ENCODE results near the gene KRTAP9-4.
"Not testable (repeated sequence)": the region's sequence is repeated elsewhere in the genome, so short reads cannot be mapped to it uniquely, and the experiment has no call there.

KRTAP9-4 gene

GRCh38 chr17:41249637-41250240 lies at the start of gene KRTAP9-4:
Gene KRTAP9-4, plus strand, starts transcription at chr17:41249687. Its CDS starts 34 bp downstream, at chr17:41249721.
- not testable (repeated sequence) for DNase-seq (ENCODE audit: low read depth in 2 of 2, low spot score in 1 of 2)

- no peak for DNase-seq (ENCODE audit: low read depth in 2 of 2, low spot score in 1 of 2)
These were observed 37.5 kb upstream of the KRTAP9-4 start for GRCh38 chr17:41211845-41212466.

GRCh38 chr17:41212524-41213169 lies 36.8 kb upstream of the KRTAP9-4 start:
- DNase-seq (ENCODE audit: low read depth in 2 of 2, low spot score in 1 of 2), result no peak

GRCh38 chr17:41215681-41216080 lies 33.8 kb upstream of the KRTAP9-4 start:
- no peak for DNase-seq (ENCODE audit: low read depth in 2 of 2, low spot score in 1 of 2)

GRCh38 chr17:41223821-41224220 lies 25.7 kb upstream of the KRTAP9-4 start:
- no peak for DNase-seq (ENCODE audit: low read depth in 2 of 2, low spot score in 1 of 2)

GRCh38 chr17:41226051-41226450 lies 23.4 kb upstream of the KRTAP9-4 start:
- DNase-seq (ENCODE audit: low read depth in 2 of 2, low spot score in 1 of 2), result no peak

- DNase-seq (ENCODE audit: low read depth in 2 of 2, low spot score in 1 of 2), result not testable (repeated sequence)
These were observed 22.8 kb upstream of the KRTAP9-4 start, which contains the start of gene KRTAP9-2 for GRCh38 chr17:41226598-41227095. Gene KRTAP9-2, plus strand, starts transcription at chr17:41226648. Its CDS starts 7 bp downstream, at chr17:41226655.

- DNase-seq (ENCODE audit: low read depth in 2 of 2, low spot score in 1 of 2), result no peak
These were observed 19.4 kb upstream of the KRTAP9-4 start for GRCh38 chr17:41230094-41230493.

- no peak for DNase-seq (ENCODE audit: low read depth in 2 of 2, low spot score in 1 of 2)
These were observed 17.8 kb upstream of the KRTAP9-4 start for GRCh38 chr17:41231731-41232130.

- DNase-seq (ENCODE audit: low read depth in 2 of 2, low spot score in 1 of 2), result not testable (repeated sequence)
These were observed 16.9 kb upstream of the KRTAP9-4 start, which contains the start of gene KRTAP9-3 for GRCh38 chr17:41232399-41233105. Gene KRTAP9-3, plus strand, starts transcription at chr17:41232449. Its CDS starts 53 bp downstream, at chr17:41232502.

GRCh38 chr17:41237116-41237515 lies 12.4 kb upstream of the KRTAP9-4 start:
- DNase-seq (ENCODE audit: low read depth in 2 of 2, low spot score in 1 of 2), result not testable (repeated sequence)

GRCh38 chr17:41237949-41238437 lies 11.5 kb upstream of the KRTAP9-4 start, which contains the start of gene KRTAP9-8:
Gene KRTAP9-8, plus strand, starts transcription at chr17:41237999. Its CDS starts 53 bp downstream, at chr17:41238052.
- not testable (repeated sequence) for DNase-seq (ENCODE audit: low read depth in 2 of 2, low spot score in 1 of 2)

- DNase-seq (ENCODE audit: low read depth in 2 of 2, low spot score in 1 of 2), result not testable (repeated sequence)
These were observed 2.3 kb upstream of the KRTAP9-4 start for GRCh38 chr17:41246995-41247787.

- DNase-seq (ENCODE audit: low read depth in 2 of 2, low spot score in 1 of 2), result no peak
These were observed 1.8 kb downstream of the KRTAP9-4 start for GRCh38 chr17:41251261-41251660.

- DNase-seq (ENCODE audit: low read depth in 2 of 2, low spot score in 1 of 2), result no peak
These were observed 5.4 kb downstream of the KRTAP9-4 start for GRCh38 chr17:41254861-41255260.

- DNase-seq (ENCODE audit: low read depth in 2 of 2, low spot score in 1 of 2), result not testable (repeated sequence)
These were observed 6.1 kb downstream of the KRTAP9-4 start, which contains the start of gene KRTAP9-9 for GRCh38 chr17:41255381-41256290. Gene KRTAP9-9, plus strand, starts transcription at chr17:41255384.

GRCh38 chr17:41256291-41256685 lies 6.8 kb downstream of the KRTAP9-4 start:
- DNase-seq (ENCODE audit: low read depth in 2 of 2, low spot score in 1 of 2), result no peak

GRCh38 chr17:41258406-41258805 lies 8.9 kb downstream of the KRTAP9-4 start:
- DNase-seq (ENCODE audit: low read depth in 2 of 2, low spot score in 1 of 2), result no peak

- no peak for DNase-seq (ENCODE audit: low read depth in 2 of 2, low spot score in 1 of 2)
These were observed 13.7 kb downstream of the KRTAP9-4 start for GRCh38 chr17:41263212-41263611.

Measured in stimulated activated CD8-positive, alpha-beta memory T cell treated with anti-CD3 and anti-CD28 coated beads, Interleukin-4, amount 100 ng/mL, for 1 hour (primary cell).